Esophagus muscularis mucosa (tissue), 4 donors: Measurements from ENCODE around the gene SLC24A3. TPM values are rescaled to one million over a fixed set of nuclear protein-coding genes. Genes with fewer than 3 reads are reported as not detected.

Source experiments
- DNase-seq: peaks from one replicate; pipeline ENCODE4 v3.0.0-alpha.2; 2017; ENCODE audit errors: extremely low spot score
- H3K27ac ChIP-seq, 4 donors: fragments of 200-600 bp; sonication (generic); replicated peaks in 1 of 4; 1 replicate in 3 of 4; 2 replicates in 1 of 4; pipeline ENCODE4 v1.5.1; 2016 to 2019; ENCODE audit warnings: mild to moderate bottlenecking in 1 of 4
- H3K27me3 ChIP-seq, 4 donors: fragments of 200-600 bp; sonication (generic); one replicate each; pipeline versions ENCODE4 v1.5.1 to v1.6.0; 2016 to 2019
- H3K36me3 ChIP-seq, 4 donors: fragments of 200-600 bp; sonication (generic); one replicate each; pipeline ENCODE4 v1.5.1; 2016 to 2019
- H3K4me1 ChIP-seq, 4 donors: fragments of 200-600 bp; sonication (generic); one replicate each; pipeline ENCODE4 v1.5.1; 2016 to 2019
- H3K4me3 ChIP-seq, 4 donors: fragments of 200-600 bp; sonication (generic); 1 replicate in 2 of 4; 2 replicates in 2 of 4; pipeline ENCODE4 v1.5.1; 2016 to 2019; ENCODE audit warnings: mild to moderate bottlenecking in 4 of 4, moderate library complexity in 1 of 4
- H3K9me3 ChIP-seq, 4 donors: fragments of 200-600 bp; sonication (generic); 1 replicate in 3 of 4; 2 replicates in 1 of 4; pipeline ENCODE4 v1.5.1; 2016 to 2019
- EP300 ChIP-seq: sonication (generic); formaldehyde crosslinking; IDR thresholded peaks from one replicate; pipeline ENCODE4 v1.6.1; 2017; ENCODE audit warnings: antibody characterized with exemption
- POLR2A ChIP-seq: fragments of 450-650 bp; IDR thresholded peaks from one replicate; pipeline ENCODE4 v1.6.1; 2017; ENCODE audit warnings: antibody characterized with exemption, moderate library complexity, mild to moderate bottlenecking, low read depth
- POLR2AphosphoS5 ChIP-seq, 2 donors: sonication (generic); formaldehyde crosslinking; IDR thresholded peaks; one replicate each; pipeline ENCODE4 v1.6.1; 2017; ENCODE audit warnings: antibody characterized with exemption in 2 of 2
- WGBS: methylation state at CpG from one replicate; pipeline ENCODE4 v1.1.5; 2018; 5-methylcytosine and 5-hydroxymethylcytosine counted together
- intact Hi-C: fragments of 100-400 bp; cut with DNase I; formaldehyde crosslinking; loops from one replicate; pipeline ENCODE4 v1.15.1; 2023
- total RNA-seq, 4 donors: library from RNA; depleted of rRNA; stranded (reverse); fragments of >200 nt; gene quantifications; one replicate each; pipeline versions ENCODE4 v1.1.0 to v1.2.1, GENCODE V29; 2016
- TF ChIP-seq, protein P1 (sequence below), 3 experiments: fragments of 200-600 bp in 2 of 3; fragments of 450-650 bp in 1 of 3; sonication (generic) in 2 of 3; IDR thresholded peaks; one replicate each; pipeline ENCODE4 v1.5.1; 2017 to 2019; ENCODE audit warnings: antibody characterized with exemption in 3 of 3, mild to moderate bottlenecking in 2 of 3, moderate library complexity in 1 of 3

SLC24A3 gene
- total RNA-seq, 4 donors from 2014 or later: 4.6 to 11.5 (median 6.6) TPM

DNA sequence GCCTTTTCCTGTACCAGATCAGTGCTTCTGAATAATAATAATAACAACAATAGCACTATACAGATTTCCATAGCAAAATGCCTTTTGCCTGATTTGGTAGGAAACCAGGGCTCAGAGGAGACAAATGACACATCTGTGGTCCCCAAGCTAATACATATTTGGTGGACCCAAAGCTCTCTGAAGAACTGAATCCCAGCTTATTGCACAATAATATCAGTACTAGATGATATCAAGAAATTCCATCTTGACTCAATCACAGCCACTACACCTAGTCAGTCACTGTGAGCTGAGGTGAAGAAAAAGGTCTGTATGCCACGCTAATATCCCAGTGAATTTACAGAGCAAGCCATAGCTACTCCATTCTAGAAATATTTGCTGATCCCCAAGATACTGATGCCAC lies 275.0 kb downstream of the SLC24A3 start:
- 86% methylated on average over 1 of the region's 1 CpG for WGBS
- Histone ChIP-seq H3K4me3 (no peak overlapping the region), H3K27ac (no peak overlapping the region), H3K9me3 (no peaks in the 10 kb centered on the region), H3K36me3 (no peaks in the 10 kb centered on the region), H3K27me3 (no peaks in the 10 kb centered on the region), H3K4me1 (no peaks in the 10 kb centered on the region)
- no peak for DNase-seq
- TF ChIP-seq POLR2AphosphoS5 (IDR thresholded peaks at IDR 0.05): no peak
- TF ChIP-seq, protein P1, sequence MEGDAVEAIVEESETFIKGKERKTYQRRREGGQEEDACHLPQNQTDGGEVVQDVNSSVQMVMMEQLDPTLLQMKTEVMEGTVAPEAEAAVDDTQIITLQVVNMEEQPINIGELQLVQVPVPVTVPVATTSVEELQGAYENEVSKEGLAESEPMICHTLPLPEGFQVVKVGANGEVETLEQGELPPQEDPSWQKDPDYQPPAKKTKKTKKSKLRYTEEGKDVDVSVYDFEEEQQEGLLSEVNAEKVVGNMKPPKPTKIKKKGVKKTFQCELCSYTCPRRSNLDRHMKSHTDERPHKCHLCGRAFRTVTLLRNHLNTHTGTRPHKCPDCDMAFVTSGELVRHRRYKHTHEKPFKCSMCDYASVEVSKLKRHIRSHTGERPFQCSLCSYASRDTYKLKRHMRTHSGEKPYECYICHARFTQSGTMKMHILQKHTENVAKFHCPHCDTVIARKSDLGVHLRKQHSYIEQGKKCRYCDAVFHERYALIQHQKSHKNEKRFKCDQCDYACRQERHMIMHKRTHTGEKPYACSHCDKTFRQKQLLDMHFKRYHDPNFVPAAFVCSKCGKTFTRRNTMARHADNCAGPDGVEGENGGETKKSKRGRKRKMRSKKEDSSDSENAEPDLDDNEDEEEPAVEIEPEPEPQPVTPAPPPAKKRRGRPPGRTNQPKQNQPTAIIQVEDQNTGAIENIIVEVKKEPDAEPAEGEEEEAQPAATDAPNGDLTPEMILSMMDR (IDR thresholded peaks at IDR 0.05): no peak
- TF ChIP-seq EP300: no peak
- TF ChIP-seq POLR2A: no peak
- intact Hi-C loops: no loop called here

DNA sequence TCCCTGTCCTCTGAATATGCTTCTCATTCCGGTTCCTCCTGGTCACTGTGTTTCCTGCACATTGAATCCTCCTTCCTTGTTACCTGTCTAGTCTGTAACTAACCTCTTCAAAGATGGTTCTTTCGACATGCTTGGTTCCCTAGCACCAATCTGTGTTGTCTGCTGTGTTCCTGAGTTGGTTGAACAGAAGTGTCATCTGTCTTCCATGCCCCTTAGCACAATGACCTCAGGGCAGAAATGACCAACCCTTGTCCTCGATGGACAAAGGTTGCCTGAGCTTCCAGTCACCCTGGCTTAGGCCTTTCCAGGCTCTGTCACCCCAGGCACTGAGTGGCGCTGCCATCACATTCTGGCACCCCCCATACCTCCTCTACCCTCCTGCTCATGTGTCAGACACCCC lies 278.8 kb downstream of the SLC24A3 start:
- H3K36me3 ChIP-seq: no peaks in the 10 kb centered on the region
- no peak for DNase-seq
- H3K27me3 ChIP-seq: no peaks in the 10 kb centered on the region
- H3K4me1 ChIP-seq: peaks cover 0 to 5% (median 2%) of the 10 kb centered on the region in 4 donors
- TF ChIP-seq POLR2AphosphoS5 (IDR thresholded peaks at IDR 0.05): no peak
- 94% methylated on average over 4 of the region's 4 CpGs for WGBS
- H3K9me3 ChIP-seq: no peaks in the 10 kb centered on the region
- H3K27ac ChIP-seq: no peak overlapping the region
- no peak overlapping the region for H3K4me3 ChIP-seq
- intact Hi-C loops: no loop called here

DNA sequence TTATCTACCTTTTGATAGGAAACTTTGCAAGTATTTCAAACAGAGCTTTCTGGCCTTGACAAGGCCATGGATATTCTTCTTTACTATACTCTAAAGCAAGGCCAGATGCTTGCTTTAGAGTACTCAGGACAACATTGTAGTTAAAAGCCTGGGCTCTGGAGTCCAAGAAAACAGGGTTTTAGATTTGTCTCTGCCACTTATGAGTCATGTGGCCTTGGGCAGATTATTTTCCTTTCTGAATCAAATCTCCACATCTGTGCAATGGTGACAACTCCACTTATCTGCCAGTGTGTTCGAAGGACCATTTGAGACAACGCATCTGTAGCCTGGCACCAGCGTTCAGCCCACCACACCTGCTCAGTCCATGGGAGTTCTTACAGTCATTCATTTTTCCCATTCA lies 279.7 kb downstream of the SLC24A3 start:
- no peak overlapping the region for H3K4me3 ChIP-seq
- WGBS: 86% methylated on average over 3 of the region's 3 CpGs
- DNase-seq: no peak
- intact Hi-C loops: no loop called here
- no peak overlapping the region for H3K27ac ChIP-seq
- peaks cover 0 to 5% (median 2%) of the 10 kb centered on the region in 4 donors for H3K4me1 ChIP-seq
- H3K27me3 ChIP-seq: no peaks in the 10 kb centered on the region
- TF ChIP-seq EP300 (no peak), POLR2A (no peak), POLR2AphosphoS5 (IDR thresholded peaks at IDR 0.05) (no peak)
- TF ChIP-seq, protein P1 (IDR thresholded peaks at IDR 0.05): no peak
- no peaks in the 10 kb centered on the region for H3K9me3 ChIP-seq
- no peaks in the 10 kb centered on the region for H3K36me3 ChIP-seq

DNA sequence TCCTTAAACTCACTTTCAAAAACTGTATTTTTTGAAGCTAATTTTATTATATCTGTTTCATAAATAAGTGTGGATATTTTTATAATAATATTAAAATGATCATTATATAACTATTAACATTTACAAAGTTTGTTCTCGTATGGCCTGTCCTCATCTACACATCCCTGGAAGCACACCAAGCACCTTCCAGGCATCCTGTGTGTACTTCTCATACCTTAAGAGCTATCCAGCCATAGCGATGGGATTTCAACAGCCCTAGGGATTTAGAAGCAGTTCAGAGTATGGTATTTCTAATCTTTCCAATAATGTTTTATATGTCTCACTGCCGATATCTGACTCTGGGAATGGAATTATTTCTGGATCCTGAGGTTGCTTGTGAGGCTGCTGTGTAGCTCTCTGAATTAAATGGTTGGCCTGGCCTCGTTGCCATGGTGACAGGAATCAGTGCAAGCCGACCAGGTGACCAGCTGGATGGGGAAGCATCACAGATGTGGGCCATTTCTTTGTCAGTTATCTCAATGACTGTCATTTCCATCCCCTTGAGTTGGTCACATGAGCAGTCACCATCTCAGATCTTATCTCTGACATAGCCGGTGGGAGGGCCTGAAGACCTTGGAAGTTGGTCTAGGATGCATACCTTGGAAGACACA lies 280.4 kb downstream of the SLC24A3 start:
- intact Hi-C loops: no loop called here
- WGBS: 69% methylated on average over 6 of the region's 6 CpGs
- Histone ChIP-seq H3K9me3 (no peaks in the 10 kb centered on the region), H3K36me3 (no peaks in the 10 kb centered on the region), H3K4me1 (peaks cover 0 to 5% (median 2%) of the 10 kb centered on the region in 4 donors), H3K27me3 (no peaks in the 10 kb centered on the region), H3K4me3 (no peak overlapping the region), H3K27ac (no peak overlapping the region)
- no peak for DNase-seq
- no peak for TF ChIP-seq POLR2AphosphoS5 (IDR thresholded peaks at IDR 0.05)
- TF ChIP-seq, protein P1 (IDR thresholded peaks at IDR 0.05): no peak
- TF ChIP-seq POLR2A: no peak
- TF ChIP-seq EP300: no peak

DNA sequence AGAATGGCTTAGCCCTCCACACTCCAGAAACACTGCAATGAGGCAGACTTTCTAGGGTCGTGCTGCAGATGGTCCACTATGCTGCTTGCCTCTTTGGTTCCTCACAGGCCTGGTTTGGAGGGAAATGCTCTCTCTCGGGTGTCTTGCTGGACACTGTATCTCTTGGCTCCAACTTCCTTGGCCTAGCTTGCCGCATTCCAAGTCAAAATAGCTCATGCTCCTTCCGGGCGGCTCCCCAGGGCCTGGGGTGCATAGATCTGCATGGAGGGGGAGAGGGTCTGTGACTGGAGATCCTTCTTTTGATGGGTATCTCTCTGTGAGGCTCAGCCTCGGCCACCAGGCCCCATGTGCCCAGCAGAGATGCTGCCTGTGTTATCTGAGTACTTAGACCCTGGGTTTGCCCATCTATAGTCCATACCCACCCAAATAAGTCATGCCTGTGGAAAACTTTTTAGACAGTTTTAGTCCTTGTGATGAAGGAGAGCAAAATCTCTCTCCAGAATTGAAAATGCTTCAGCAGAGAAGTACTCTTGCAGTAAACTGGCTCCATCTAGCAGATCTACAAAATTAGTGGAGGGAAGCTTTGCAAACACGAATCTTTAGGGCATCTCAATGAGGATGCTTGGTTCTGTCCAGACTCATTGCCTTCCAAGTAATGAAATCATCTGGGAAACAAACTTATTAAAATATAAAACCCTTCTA lies 281.5 kb downstream of the SLC24A3 start:
- Histone ChIP-seq H3K4me1 (peaks cover 0 to 5% (median 2%) of the 10 kb centered on the region in 4 donors), H3K4me3 (no peak overlapping the region), H3K36me3 (no peaks in the 10 kb centered on the region), H3K9me3 (no peaks in the 10 kb centered on the region), H3K27ac (no peak overlapping the region), H3K27me3 (no peaks in the 10 kb centered on the region)
- intact Hi-C loops: no loop called here
- DNase-seq: no peak
- TF ChIP-seq, protein P1 (IDR thresholded peaks at IDR 0.05): no peak
- no peak for TF ChIP-seq POLR2A
- 70% methylated on average over 6 of the region's 7 CpGs for WGBS
